ENCODE measurements around the gene ADAMTSL3.

Gene ADAMTSL3, protein sequence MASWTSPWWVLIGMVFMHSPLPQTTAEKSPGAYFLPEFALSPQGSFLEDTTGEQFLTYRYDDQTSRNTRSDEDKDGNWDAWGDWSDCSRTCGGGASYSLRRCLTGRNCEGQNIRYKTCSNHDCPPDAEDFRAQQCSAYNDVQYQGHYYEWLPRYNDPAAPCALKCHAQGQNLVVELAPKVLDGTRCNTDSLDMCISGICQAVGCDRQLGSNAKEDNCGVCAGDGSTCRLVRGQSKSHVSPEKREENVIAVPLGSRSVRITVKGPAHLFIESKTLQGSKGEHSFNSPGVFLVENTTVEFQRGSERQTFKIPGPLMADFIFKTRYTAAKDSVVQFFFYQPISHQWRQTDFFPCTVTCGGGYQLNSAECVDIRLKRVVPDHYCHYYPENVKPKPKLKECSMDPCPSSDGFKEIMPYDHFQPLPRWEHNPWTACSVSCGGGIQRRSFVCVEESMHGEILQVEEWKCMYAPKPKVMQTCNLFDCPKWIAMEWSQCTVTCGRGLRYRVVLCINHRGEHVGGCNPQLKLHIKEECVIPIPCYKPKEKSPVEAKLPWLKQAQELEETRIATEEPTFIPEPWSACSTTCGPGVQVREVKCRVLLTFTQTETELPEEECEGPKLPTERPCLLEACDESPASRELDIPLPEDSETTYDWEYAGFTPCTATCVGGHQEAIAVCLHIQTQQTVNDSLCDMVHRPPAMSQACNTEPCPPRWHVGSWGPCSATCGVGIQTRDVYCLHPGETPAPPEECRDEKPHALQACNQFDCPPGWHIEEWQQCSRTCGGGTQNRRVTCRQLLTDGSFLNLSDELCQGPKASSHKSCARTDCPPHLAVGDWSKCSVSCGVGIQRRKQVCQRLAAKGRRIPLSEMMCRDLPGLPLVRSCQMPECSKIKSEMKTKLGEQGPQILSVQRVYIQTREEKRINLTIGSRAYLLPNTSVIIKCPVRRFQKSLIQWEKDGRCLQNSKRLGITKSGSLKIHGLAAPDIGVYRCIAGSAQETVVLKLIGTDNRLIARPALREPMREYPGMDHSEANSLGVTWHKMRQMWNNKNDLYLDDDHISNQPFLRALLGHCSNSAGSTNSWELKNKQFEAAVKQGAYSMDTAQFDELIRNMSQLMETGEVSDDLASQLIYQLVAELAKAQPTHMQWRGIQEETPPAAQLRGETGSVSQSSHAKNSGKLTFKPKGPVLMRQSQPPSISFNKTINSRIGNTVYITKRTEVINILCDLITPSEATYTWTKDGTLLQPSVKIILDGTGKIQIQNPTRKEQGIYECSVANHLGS (N-terminal part only)

DNA sequence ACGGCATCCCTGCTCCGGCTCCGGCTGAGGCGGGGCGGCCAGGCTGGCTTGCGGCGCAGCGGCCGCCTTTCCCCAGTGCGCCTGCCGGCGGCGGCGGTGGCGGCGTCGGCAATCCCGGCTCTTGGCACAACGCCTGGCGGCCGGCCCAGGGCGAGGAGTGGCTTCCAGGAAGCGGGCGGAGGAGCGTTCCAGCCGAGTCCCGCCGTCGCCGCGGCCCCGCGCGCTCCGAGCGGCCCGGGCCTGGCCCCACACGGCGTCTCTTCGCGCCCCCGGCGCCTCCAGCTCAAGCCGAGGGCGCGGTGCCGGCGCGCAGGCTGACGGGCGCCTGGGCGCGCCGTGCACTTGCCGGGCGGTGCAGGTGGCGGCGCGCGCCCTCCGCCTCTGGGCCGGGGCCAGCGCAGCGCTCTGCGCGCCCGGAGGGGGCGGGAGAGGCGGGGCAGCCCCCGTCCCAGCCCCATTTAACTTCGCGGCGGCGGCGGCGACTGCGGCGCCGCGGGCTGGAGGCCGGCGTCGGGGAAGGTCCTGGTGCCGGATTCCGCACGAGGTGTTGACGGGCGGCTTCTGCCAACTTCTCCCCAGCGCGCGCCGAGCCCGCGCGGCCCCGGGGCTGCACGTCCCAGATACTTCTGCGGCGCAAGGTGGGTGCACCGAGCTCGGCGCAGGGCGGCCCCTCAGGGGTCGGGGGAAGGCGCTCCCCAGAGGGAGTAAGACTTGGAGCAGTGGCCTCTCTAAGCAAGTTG is at the start of gene ADAMTSL3:
TSS of gene ADAMTSL3 (plus strand) at position 485 of the 740 bp plus-strand sequence. CDS start 1,639 bp downstream, outside the sequence.
- DNase-seq, result no peak

GRCh38 chr15:83604549-83604948 is 49.4 kb upstream of the ADAMTSL3 start:
- no peak for DNase-seq

GRCh38 chr15:83605111-83605945 is 48.6 kb upstream of the ADAMTSL3 start:
- no peak for DNase-seq

DNA sequence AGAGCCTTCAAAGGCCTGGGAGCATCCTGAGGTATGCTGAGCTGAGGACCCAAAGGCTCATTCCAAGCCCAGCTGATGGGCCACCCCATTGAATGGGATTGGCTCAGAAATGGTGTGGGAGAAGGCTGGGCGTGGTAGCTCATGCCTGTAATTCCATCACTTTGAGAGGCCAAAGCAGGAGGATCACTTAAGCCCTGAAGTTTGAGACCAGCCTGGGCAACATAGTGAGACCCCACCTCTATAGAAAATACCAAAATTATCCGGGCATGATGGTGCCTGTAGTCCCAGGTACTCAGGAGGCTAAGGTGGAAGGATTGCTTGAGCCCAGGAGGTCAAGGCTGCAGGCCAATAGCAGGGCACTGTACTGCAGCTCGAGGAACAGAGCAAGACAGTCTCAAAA is 43.8 kb upstream of the ADAMTSL3 start:
- DNase-seq, result no peak

GRCh38 chr15:83610901-83611685 is 42.8 kb upstream of the ADAMTSL3 start:
- no peak for DNase-seq

GRCh38 chr15:83612226-83612625 is 41.7 kb upstream of the ADAMTSL3 start:
- no peak for DNase-seq

DNA sequence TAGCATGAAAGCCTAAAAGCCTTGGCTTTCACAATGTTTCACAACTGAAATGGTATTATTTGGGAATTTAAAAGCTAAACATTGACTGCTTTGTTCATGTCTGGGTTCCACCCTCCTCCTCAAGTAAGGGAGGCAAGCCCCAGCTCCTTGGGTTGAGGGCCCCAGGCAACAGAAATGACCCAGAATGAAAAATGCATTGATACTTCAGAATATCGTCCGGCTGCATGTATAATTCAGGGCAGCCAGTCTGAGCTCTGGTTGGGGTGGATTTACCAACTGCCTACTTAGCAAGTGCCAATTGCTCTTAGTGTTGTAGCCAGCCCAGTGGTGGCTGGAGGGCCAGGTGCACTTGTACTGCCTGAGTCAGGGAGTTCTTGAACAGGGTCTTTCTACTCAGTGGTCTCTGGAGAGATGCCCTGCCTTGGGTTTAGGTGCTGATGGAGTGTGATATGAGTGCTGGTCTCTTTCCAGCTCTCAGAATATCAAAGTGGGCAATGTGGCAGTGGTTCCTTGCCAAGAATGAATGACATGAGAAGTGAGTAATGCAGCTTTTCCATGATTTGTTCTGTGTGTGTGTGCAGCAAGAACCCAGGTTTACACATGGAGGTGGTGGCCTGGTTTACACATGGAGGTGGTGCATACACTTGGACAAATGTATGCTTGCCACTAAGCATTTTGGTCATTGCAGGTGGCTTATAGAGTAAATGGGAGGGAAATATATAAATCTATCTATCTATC is 40.9 kb upstream of the ADAMTSL3 start:
- DNase-seq, result no peak

GRCh38 chr15:83613714-83614113 is 40.2 kb upstream of the ADAMTSL3 start:
- DNase-seq, result no peak

DNA sequence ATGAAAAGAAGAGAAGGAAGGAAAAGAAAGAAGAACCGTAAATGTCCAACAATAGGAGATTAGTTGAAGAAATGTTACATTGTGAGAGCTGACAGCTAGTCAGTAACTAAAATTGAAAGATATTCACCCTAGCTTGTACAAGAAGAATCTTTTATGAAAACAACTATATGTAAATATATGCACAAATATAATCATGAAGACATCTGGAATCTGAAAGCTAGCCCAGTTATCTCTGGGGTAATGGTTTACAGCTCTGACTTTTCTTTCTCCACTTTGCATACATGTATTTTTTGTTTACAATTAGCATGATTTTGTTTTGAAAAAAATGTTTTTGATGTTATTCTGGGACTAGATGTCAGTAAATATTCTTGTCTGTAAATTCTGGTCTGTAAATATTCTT is 37.1 kb upstream of the ADAMTSL3 start:
- no peak for DNase-seq

- no peak for DNase-seq
Measured at GRCh38 chr15:83626171-83626802, 27.6 kb upstream of the ADAMTSL3 start.

DNA sequence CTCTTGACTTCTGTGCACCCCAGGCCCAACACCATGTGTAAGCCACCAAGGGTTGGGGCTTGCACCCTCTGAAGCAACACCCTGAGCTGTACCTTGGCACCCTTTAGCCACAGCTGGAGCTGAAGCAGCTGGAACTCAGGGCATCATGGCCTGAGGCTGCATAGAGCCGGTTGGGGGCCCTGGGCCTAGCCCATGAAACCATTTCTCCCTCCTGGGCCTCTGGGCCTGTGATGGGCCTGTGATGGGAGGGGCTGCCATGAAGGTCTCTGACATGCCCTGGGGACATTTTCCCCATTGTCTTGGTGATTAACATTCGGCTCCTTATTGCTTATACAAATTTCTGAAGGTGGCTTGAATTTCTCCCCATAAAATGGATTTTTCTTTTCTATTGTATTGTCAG is 22.4 kb upstream of the ADAMTSL3 start:
- DNase-seq, result no peak

GRCh38 chr15:83643201-83643600 is 10.7 kb upstream of the ADAMTSL3 start:
- no peak for DNase-seq

DNA sequence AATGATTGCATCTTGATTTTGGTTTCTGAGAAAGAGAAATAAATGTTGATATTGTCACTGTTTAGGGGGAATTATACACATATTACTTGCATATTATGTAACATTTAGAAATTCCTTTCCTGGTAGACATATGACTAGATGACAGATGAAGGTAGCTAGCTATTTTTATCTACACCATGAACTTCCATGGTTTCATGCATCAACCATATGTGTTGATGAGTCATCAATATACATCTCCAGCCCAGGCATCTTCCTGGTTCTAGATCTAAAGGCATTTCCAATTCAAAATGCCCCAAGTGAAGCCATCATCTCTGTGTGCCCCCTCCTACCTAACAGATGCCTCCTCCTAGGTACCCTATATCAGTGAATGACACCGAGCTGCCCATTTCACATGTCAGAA is 9.5 kb upstream of the ADAMTSL3 start:
- no peak for DNase-seq

GRCh38 chr15:83650831-83651230 is 3.1 kb upstream of the ADAMTSL3 start:
- no peak for DNase-seq

DNA sequence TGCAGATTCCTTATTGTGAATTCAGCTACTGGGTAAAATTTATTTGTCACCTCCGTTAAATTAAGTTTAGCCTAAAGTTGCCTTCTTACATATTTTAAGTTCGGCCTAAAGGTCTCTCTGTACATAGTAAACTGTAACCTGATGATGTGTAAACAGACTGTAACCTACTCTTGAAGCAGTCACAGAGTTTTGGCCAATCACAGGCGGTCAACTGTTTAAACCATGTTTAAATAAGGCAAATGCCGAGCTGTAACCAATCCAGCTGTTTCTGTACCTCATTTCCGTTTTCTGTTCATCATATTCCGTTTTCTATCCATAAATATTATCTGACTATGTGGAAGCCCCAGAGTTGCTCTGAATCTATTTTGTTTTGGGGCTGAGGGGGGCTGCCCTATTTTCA is 2.4 kb upstream of the ADAMTSL3 start:
- DNase-seq, result no peak

DNA sequence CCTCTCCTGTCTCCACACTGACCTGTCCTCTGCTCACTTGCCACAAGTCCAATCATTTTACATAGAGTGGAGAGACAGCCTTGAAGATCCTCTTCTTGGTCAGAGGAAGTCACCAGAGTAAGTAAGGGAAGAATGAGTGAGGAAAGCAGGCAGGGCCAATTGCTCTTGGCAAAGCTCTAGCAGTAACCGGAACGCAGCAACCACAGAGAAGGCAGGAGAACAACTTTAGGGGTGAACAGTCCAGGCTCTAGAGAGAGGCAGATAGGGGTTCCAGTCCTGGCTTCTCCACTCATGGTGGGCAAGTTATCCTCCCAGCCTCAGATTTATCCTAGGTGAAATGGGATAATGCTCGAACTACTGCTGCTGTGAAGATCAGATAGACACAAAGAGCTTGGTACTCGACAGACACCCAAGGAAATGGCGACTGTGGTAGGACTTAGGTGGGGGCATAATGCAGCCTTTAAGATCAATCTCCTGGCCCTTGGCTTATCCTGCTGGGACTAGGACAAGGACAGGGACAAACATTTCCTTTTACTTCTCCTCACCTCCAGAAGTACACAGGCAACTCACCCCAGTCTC is 1.2 kb upstream of the ADAMTSL3 start:
- DNase-seq, result no peak

GRCh38 chr15:83653288-83653638 is 660 bp upstream of the ADAMTSL3 start:
- no peak for DNase-seq

DNA sequence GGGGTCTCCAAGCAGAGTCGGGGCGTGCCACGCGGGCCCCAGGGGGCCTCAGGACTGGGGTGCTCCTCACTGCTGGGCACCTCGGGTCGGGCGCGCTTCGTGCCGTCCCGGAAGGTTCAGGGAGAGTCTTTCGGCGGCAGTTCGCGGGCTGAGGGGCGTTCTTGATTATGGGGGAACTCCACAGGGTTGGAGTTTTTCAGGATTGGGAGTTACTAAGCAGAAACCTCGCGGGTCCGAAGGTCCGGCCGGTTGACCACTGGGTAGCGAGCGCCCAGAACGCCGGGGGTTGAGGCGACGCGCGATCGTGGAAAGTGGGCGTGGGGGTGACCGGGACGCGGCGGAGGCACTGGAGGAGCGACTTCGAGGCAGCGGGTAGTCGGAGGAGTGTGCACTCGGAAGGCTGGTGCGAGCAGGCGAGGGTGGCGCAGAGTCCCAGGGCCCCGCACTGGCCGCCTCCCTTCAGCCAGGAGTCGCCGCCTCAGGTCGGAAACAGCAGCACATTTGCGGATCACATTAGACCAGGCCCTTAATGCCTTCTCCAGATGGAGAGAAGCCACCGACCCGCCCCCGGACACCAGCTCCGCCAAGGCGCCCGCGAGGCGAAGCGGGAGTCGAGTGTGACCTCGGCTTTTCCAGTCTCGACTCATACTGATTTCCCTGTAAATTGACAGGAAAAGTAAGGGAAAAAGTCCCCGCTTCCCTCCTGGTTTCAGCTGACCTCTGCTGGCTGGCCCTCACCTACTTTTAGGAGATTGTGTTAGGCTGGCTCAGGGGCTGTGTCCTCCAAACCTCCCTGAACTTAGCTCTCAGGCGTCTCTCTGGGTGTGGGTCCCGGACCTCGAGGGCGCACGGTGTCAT is 685 bp downstream of the ADAMTSL3 start:
- no peak for DNase-seq
